ENCODE measurements around the gene EPB41.

EPB41 gene

DNA sequence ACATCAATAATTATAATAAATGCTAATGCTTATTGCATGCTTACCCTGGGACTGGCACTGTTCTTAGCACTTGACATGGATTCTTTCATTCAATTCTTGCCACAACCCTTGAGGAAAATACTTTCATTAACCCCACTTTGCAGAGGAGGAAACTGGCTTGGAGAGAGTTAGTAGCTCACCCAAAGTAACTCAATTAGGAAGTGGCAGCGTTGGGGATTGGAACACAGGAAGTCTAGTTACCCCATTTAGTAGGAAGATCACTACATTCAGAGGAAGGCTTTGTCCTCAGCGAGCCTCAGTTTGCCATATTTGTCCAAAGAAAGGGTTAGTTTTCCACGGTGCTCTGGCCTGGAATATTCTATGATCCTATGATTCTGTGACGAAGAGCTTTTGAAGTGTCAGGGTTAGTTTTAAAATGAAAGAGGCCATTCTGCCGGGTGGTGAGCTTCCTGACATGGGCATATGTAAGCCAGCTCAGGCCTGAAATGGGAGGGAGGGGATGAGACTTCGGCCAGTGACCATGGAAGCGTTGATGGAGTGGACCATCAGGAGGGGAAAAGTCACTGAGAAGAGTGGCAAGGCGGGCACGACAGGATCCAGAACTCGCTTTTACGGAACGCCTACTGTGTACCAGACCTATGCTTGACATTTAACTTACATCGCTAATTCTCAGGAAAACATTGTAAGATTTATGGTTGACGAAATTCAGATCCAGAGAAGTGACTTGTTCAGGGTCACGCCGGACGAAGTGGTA is 28.2 kb upstream of the EPB41 start:
- H3K4me3 ChIP-seq (ENCODE audit: low read depth, low read length), result peak overlapping the region; percentile 79
- TF ChIP-seq, protein P1, sequence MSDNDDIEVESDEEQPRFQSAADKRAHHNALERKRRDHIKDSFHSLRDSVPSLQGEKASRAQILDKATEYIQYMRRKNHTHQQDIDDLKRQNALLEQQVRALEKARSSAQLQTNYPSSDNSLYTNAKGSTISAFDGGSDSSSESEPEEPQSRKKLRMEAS (IDR thresholded peaks at IDR 0.05; ENCODE audit: low read depth, low read length), result no peak
- TF ChIP-seq MYC (IDR thresholded peaks at IDR 0.05; ENCODE audit: low read depth, low read length) (no peak), POLR2A (IDR thresholded peaks at IDR 0.05; ENCODE audit: extremely low read depth, insufficient read length) (no peak)
- TF ChIP-seq, protein P2, sequence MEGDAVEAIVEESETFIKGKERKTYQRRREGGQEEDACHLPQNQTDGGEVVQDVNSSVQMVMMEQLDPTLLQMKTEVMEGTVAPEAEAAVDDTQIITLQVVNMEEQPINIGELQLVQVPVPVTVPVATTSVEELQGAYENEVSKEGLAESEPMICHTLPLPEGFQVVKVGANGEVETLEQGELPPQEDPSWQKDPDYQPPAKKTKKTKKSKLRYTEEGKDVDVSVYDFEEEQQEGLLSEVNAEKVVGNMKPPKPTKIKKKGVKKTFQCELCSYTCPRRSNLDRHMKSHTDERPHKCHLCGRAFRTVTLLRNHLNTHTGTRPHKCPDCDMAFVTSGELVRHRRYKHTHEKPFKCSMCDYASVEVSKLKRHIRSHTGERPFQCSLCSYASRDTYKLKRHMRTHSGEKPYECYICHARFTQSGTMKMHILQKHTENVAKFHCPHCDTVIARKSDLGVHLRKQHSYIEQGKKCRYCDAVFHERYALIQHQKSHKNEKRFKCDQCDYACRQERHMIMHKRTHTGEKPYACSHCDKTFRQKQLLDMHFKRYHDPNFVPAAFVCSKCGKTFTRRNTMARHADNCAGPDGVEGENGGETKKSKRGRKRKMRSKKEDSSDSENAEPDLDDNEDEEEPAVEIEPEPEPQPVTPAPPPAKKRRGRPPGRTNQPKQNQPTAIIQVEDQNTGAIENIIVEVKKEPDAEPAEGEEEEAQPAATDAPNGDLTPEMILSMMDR (IDR thresholded peaks at IDR 0.05; ENCODE audit: low read depth, low read length), result no peak
- DNase-seq (ENCODE audit: low read depth), result peak; percentile 52

DNA sequence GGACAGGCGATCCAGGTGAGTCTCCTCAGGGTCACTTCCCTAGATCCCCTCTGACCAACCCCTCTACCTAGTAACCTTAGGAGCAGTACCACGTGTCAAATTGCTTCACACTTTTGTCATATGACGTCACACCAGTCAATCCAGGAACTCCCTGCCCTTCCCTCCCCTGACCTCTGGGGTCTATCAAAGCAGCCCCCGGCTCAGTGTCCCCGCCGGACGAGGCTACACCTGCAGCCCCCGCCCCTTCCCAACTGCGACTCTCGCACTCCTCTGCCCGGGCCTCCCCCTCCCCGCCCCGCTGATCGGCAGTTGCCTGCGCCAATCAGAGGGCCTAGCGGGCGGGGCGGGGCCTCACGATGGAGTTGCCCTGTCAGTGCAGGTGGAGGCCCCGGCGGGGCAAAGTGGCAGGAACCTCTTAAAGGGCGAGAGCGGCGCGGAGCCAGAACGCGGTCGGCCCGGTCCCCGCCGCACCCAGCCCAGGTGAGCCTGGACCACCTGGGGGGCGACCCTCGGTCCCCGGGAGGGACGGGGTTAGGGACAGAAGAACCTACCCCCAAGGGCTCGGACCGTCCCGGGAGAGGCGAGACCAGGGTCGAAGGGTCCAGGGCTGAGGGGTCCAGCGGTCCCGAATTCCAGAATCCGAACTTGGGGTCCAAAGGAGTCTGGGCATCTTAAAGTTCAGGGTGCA is 27.5 kb upstream of the EPB41 start:
- H3K4me3 ChIP-seq (ENCODE audit: low read depth, low read length), result peak overlapping the region; percentile 79
- DNase-seq (ENCODE audit: low read depth), result peak; percentile 90
- TF ChIP-seq POLR2A (IDR thresholded peaks at IDR 0.05; ENCODE audit: extremely low read depth, insufficient read length) (peak; percentile 63), MYC (IDR thresholded peaks at IDR 0.05; ENCODE audit: low read depth, low read length) (peak; percentile 67)
- TF ChIP-seq, protein P1 (IDR thresholded peaks at IDR 0.05; ENCODE audit: low read depth, low read length), result peak; percentile 93
- TF ChIP-seq, protein P2 (IDR thresholded peaks at IDR 0.05; ENCODE audit: low read depth, low read length), result no peak

DNA sequence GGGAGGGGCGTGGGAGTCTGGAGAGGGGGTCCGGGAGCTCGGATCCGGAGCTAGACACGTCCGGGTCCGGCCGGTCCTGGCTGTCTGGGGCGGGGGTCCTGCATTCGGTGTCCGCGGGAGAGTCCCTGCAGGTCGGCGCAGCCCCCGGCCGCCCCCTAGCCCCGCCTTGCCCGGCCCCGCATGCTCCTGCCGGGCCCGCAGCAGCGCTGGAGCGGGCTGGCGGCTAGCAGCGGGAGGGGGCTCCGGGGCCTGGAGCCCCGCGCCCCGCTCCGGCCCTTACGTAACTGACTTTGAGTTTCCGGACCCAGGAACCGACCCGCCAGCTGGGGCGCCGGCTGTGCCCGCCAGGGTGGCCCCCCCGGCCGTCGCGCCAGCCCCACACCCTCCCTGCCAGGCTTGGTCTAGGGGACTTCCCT is 26.9 kb upstream of the EPB41 start:
- peak overlapping the region; percentile 79 for H3K4me3 ChIP-seq (ENCODE audit: low read depth, low read length)
- peak; percentile 67 for DNase-seq (ENCODE audit: low read depth)
- TF ChIP-seq MYC (IDR thresholded peaks at IDR 0.05; ENCODE audit: low read depth, low read length), result peak; percentile 41; the same call in 1 of the 2 replicates
- no peak for TF ChIP-seq POLR2A (IDR thresholded peaks at IDR 0.05; ENCODE audit: extremely low read depth, insufficient read length)
- TF ChIP-seq, protein P2 (IDR thresholded peaks at IDR 0.05; ENCODE audit: low read depth, low read length), result no peak

DNA sequence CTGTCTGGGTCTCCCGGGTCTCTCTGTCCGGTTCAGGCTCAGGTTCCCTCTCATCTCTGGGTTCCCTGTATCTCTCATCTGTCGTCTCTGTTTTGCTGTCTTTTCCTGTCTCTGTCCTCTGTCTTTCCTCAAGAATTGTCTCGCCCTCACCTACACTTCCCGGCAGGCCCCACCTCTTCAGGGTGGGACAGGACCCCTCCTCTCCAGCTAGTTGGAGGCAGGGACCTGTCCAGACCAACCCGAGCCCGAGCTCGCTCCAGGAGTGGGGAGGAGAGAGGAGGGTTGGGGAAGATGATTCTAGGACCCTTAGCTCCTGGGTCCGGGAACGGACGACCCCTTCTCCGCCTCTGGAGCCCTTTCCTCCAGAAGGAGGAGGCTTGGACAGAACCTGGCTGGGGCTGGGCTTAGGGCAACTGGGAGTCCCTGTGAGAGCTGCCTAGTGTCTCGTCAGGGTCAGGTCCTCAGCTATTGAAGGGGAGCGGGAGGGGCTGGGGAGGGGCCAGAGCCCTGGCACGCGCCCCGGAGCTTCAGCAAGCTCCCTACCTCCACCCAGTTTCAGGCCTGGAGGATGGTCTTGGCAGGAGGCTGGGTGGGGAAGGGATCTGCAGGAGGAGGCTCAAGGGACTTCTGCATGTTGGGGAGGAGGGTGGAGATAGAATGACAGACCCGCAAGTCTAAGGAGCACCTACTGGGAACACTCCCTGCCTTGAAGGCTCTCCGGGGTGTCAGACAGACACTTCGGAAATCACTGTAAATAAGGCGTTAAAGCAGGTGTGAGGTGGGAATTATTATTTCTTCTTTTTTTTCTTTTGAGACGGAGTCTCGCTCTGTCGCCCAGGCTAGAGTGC is 26.3 kb upstream of the EPB41 start:
- DNase-seq (ENCODE audit: low read depth), result peak; percentile 31
- H3K4me3 ChIP-seq (ENCODE audit: low read depth, low read length), result peak overlapping the region; percentile 79
- TF ChIP-seq, protein P1 (IDR thresholded peaks at IDR 0.05; ENCODE audit: low read depth, low read length), result no peak
- TF ChIP-seq, protein P2 (IDR thresholded peaks at IDR 0.05; ENCODE audit: low read depth, low read length), result no peak
- TF ChIP-seq MYC (IDR thresholded peaks at IDR 0.05; ENCODE audit: low read depth, low read length) (no peak), POLR2A (IDR thresholded peaks at IDR 0.05; ENCODE audit: extremely low read depth, insufficient read length) (no peak)

DNA sequence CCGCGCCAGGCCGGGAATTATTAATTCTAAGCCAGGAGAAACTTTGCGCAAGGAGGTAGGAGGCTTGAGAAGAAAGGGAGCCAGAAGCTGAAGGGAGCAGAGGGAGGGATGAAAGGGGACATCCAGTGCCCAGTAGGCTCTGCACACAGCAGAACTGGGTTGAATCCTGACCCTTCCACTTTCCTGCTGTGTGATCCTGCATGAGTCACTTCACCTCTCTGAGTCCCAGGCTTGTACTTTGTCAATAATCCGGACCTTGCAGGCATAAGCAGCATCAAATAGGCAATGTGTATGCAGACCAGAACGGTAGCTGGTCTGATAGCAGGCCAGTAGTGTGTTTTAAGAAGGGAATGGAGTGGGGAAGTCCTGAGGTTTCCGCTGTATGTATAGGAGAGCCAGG is 25.5 kb upstream of the EPB41 start:
- TF ChIP-seq MYC (IDR thresholded peaks at IDR 0.05; ENCODE audit: low read depth, low read length), result no peak
- TF ChIP-seq POLR2A (IDR thresholded peaks at IDR 0.05; ENCODE audit: extremely low read depth, insufficient read length), result no peak
- TF ChIP-seq, protein P2 (IDR thresholded peaks at IDR 0.05; ENCODE audit: low read depth, low read length), result no peak
- TF ChIP-seq, protein P1 (IDR thresholded peaks at IDR 0.05; ENCODE audit: low read depth, low read length), result no peak
- H3K4me3 ChIP-seq (ENCODE audit: low read depth, low read length), result no peak overlapping the region
- DNase-seq (ENCODE audit: low read depth), result no peak
